ENCODE data around the gene ISG20.

Gene ISG20

GRCh38 chr15:88696254-88696653 is 57.4 kb downstream of the ISG20 start:
- H3K9me3 ChIP-seq (ENCODE audit: control insufficient read depth, insufficient read depth, low read length): no peaks in the 10 kb centered on the region
- H3F3A ChIP-seq (ENCODE audit: control insufficient read depth, insufficient read depth): no peaks in the 10 kb centered on the region
- H4K20me1 ChIP-seq (ENCODE audit: control insufficient read depth, insufficient read depth, low read depth, low read length): no peaks in the 10 kb centered on the region
- H3K36me3 ChIP-seq (ENCODE audit: control insufficient read depth, low read length): no peaks in the 10 kb centered on the region
- no peak for TF ChIP-seq CTCF (IDR thresholded peaks at IDR 0.05; ENCODE audit: low read depth, low read length, poor library complexity, severe bottlenecking)
- no peak for TF ChIP-seq EZH2phosphoT487 (IDR thresholded peaks at IDR 0.05; ENCODE audit: borderline replicate concordance, low read length)
- no peaks in the 10 kb centered on the region for H3K79me2 ChIP-seq (ENCODE audit: control insufficient read depth, low read length)
- no peaks in the 10 kb centered on the region for H3K4me1 ChIP-seq (ENCODE audit: control insufficient read depth, low read length)
- peaks cover 16% of the 10 kb centered on the region for H3K27me3 ChIP-seq (ENCODE audit: control insufficient read depth, low read length)
- H3K4me3 ChIP-seq (ENCODE audit: low read length): no peak overlapping the region
- no peak overlapping the region for H3K4me2 ChIP-seq (ENCODE audit: low read length)
- H3K9me2 ChIP-seq (replicated peaks; ENCODE audit: control insufficient read depth, low read length): no peaks in the 10 kb centered on the region
- H3K27ac ChIP-seq (ENCODE audit: low read depth, low read length): no peak overlapping the region

GRCh38 chr15:88697276-88697675 is 58.5 kb downstream of the ISG20 start:
- no peak overlapping the region for H3K27ac ChIP-seq (ENCODE audit: low read depth, low read length)
- H4K20me1 ChIP-seq (ENCODE audit: control insufficient read depth, insufficient read depth, low read depth, low read length): no peaks in the 10 kb centered on the region

GRCh38 chr15:88699861-88700260 is 61.0 kb downstream of the ISG20 start:
- no peak for TF ChIP-seq CTCF (IDR thresholded peaks at IDR 0.05; ENCODE audit: low read depth, low read length, poor library complexity, severe bottlenecking)
- TF ChIP-seq EZH2phosphoT487 (IDR thresholded peaks at IDR 0.05; ENCODE audit: borderline replicate concordance, low read length): no peak
- H3K4me2 ChIP-seq (ENCODE audit: low read length): no peak overlapping the region
- H4K20me1 ChIP-seq (ENCODE audit: control insufficient read depth, insufficient read depth, low read depth, low read length): no peaks in the 10 kb centered on the region
- H3F3A ChIP-seq (ENCODE audit: control insufficient read depth, insufficient read depth): no peaks in the 10 kb centered on the region
- H3K27me3 ChIP-seq (ENCODE audit: control insufficient read depth, low read length): peaks cover 24% of the 10 kb centered on the region
- no peaks in the 10 kb centered on the region for H3K36me3 ChIP-seq (ENCODE audit: control insufficient read depth, low read length)
- H3K4me3 ChIP-seq (ENCODE audit: low read length): no peak overlapping the region
- H3K9me3 ChIP-seq (ENCODE audit: control insufficient read depth, insufficient read depth, low read length): no peaks in the 10 kb centered on the region
- no peaks in the 10 kb centered on the region for H3K4me1 ChIP-seq (ENCODE audit: control insufficient read depth, low read length)
- no peaks in the 10 kb centered on the region for H3K79me2 ChIP-seq (ENCODE audit: control insufficient read depth, low read length)
- H3K27ac ChIP-seq (ENCODE audit: low read depth, low read length): no peak overlapping the region
- H3K9me2 ChIP-seq (replicated peaks; ENCODE audit: control insufficient read depth, low read length): no peaks in the 10 kb centered on the region

More at GRCh38 chr15:88697276-88697675, 58.5 kb downstream of the ISG20 start:
- Histone ChIP-seq H3K9me3 (ENCODE audit: control insufficient read depth, insufficient read depth, low read length) (no peaks in the 10 kb centered on the region), H3K9me2 (replicated peaks; ENCODE audit: control insufficient read depth, low read length) (no peaks in the 10 kb centered on the region), H3K4me2 (ENCODE audit: low read length) (no peak overlapping the region), H3K27me3 (ENCODE audit: control insufficient read depth, low read length) (peaks cover 16% of the 10 kb centered on the region), H3K36me3 (ENCODE audit: control insufficient read depth, low read length) (no peaks in the 10 kb centered on the region), H3K4me3 (ENCODE audit: low read length) (no peak overlapping the region), H3F3A (ENCODE audit: control insufficient read depth, insufficient read depth) (no peaks in the 10 kb centered on the region), H3K79me2 (ENCODE audit: control insufficient read depth, low read length) (no peaks in the 10 kb centered on the region), H3K4me1 (ENCODE audit: control insufficient read depth, low read length) (no peaks in the 10 kb centered on the region)
- TF ChIP-seq CTCF (IDR thresholded peaks at IDR 0.05; ENCODE audit: low read depth, low read length, poor library complexity, severe bottlenecking) (no peak), EZH2phosphoT487 (IDR thresholded peaks at IDR 0.05; ENCODE audit: borderline replicate concordance, low read length) (no peak)

GRCh38 chr15:88700716-88701115 is 61.9 kb downstream of the ISG20 start:
- Histone ChIP-seq H3K9me2 (replicated peaks; ENCODE audit: control insufficient read depth, low read length) (no peaks in the 10 kb centered on the region), H3K4me3 (ENCODE audit: low read length) (no peak overlapping the region), H3K79me2 (ENCODE audit: control insufficient read depth, low read length) (no peaks in the 10 kb centered on the region), H3K27me3 (ENCODE audit: control insufficient read depth, low read length) (peaks cover 31% of the 10 kb centered on the region), H3F3A (ENCODE audit: control insufficient read depth, insufficient read depth) (no peaks in the 10 kb centered on the region), H3K4me2 (ENCODE audit: low read length) (no peak overlapping the region), H3K36me3 (ENCODE audit: control insufficient read depth, low read length) (no peaks in the 10 kb centered on the region), H3K4me1 (ENCODE audit: control insufficient read depth, low read length) (no peaks in the 10 kb centered on the region), H3K9me3 (ENCODE audit: control insufficient read depth, insufficient read depth, low read length) (no peaks in the 10 kb centered on the region), H3K27ac (ENCODE audit: low read depth, low read length) (no peak overlapping the region), H4K20me1 (ENCODE audit: control insufficient read depth, insufficient read depth, low read depth, low read length) (no peaks in the 10 kb centered on the region)
- no peak for TF ChIP-seq CTCF (IDR thresholded peaks at IDR 0.05; ENCODE audit: low read depth, low read length, poor library complexity, severe bottlenecking)
- TF ChIP-seq EZH2phosphoT487 (IDR thresholded peaks at IDR 0.05; ENCODE audit: borderline replicate concordance, low read length): no peak
